Loucy (cell line): Measurements from ENCODE around the gene PRRX1.

Experiments used
- EZH2phosphoT487 ChIP-seq: fragments of 200-600 bp; IDR thresholded peaks from 2 replicates; pipeline ENCODE4 v1.6.1; 2018; ENCODE audit warnings: antibody characterized with exemption, mild to moderate bottlenecking, moderate library complexity, borderline replicate concordance
- TF ChIP-seq, protein P1 (sequence below): fragments of 200-600 bp; sonication (generic); conservative IDR thresholded peaks from 2 replicates; pipeline ENCODE4 v1.5.1; 2014; ENCODE audit warnings: mild to moderate bottlenecking, antibody characterized with exemption, low read length

DNA sequence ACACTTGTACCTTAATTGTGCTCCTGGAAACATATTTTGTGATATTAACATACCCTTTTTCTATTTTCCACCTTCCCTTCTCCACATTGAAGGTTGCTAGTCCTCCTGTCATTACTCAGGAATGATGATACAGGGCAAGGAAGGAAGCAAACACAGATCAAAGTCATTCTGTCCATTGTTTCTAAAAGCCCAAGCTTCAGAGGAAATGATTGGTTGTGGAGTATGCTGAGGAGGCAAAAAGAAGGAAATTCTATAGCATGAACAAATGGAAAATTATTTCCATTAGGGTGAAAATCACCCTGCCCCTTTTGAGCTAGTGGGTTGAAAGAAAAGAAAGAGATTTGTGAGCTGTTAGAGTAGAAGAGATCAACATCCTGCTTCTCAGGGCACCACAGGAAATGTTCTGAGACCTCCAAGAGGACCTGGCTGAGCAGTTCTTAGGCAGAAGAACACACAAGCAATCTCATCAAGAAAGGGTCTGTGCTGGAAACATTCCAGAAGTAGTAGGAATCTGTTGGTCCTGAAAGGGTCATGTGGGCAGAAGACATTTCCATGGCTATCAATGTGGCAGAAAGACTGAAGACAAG is 29.0 kb upstream of the PRRX1 start:
- TF ChIP-seq, protein P1, sequence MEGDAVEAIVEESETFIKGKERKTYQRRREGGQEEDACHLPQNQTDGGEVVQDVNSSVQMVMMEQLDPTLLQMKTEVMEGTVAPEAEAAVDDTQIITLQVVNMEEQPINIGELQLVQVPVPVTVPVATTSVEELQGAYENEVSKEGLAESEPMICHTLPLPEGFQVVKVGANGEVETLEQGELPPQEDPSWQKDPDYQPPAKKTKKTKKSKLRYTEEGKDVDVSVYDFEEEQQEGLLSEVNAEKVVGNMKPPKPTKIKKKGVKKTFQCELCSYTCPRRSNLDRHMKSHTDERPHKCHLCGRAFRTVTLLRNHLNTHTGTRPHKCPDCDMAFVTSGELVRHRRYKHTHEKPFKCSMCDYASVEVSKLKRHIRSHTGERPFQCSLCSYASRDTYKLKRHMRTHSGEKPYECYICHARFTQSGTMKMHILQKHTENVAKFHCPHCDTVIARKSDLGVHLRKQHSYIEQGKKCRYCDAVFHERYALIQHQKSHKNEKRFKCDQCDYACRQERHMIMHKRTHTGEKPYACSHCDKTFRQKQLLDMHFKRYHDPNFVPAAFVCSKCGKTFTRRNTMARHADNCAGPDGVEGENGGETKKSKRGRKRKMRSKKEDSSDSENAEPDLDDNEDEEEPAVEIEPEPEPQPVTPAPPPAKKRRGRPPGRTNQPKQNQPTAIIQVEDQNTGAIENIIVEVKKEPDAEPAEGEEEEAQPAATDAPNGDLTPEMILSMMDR = no peak
- TF ChIP-seq EZH2phosphoT487 = no peak
